GM12878 (cell line): Measurements from ENCODE around the gene KLHL35. TPM values are rescaled to one million over a fixed set of nuclear protein-coding genes. Genes with fewer than 3 reads are reported as not detected.
A peak's percentile ranks its signal among the peaks of the same experiment; 100 is the strongest.

Experiments
- ATAC-seq: fragments of 200-7000 bp; cut with Tn5 transposase; 3 replicates; pipeline ENCODE4 v1.9.1; 2020; ENCODE audit warnings: mild to moderate bottlenecking, moderate library complexity
- BruUV-seq: library from RNA; stranded (reverse); fragments of 400-500 nt; replicated peaks from 2 replicates; lab custom pipeline; 2021; lab: Mats Ljungman, UMichigan
- CTCF ChIA-PET: fragments of 300-600 bp; sonication (Branson Sonifier 250); formaldehyde crosslinking; extraction: SDS; loops from one replicate; lab custom pipeline; 2021; ENCODE audit warnings: inconsistent platforms; lab: Yijun Ruan, JAX
- POLR2A ChIA-PET: fragments of 350-600 bp; formaldehyde crosslinking; extraction: SDS; loops from one replicate; lab custom pipeline; 2021; ENCODE audit warnings: inconsistent platforms; lab: Charles Lee
- RAD21 ChIA-PET: fragments of 300-600 bp; sonication (Branson Sonifier 250); formaldehyde crosslinking; loops from one replicate; lab custom pipeline; 2023; ENCODE audit warnings: antibody characterized with exemption; ENCODE audit not compliant: unreplicated experiment; lab: Charles Lee
- SMC1A ChIA-PET: fragments of 300-600 bp; sonication (Branson Sonifier 250); formaldehyde crosslinking; loops from one replicate; lab custom pipeline; 2023; ENCODE audit not compliant: unreplicated experiment, uncharacterized antibody; lab: Charles Lee
- DNase-seq: peaks from one replicate; pipeline ENCODE4 v3.0.0-alpha.2; 2011; ENCODE audit warnings: low read depth, low spot score
- FAIRE-seq: peaks from 3 replicates; lab custom pipeline; 2011; peaks lifted over from hg19 to GRCh38; lab: Jason Lieb, UNC
- H2AFZ ChIP-seq: 2 replicates; pipeline ENCODE4 v1.6.0; 2011; ENCODE audit warnings: low read depth, low read length, control low read depth; ENCODE audit not compliant: control insufficient read depth
- H3K27ac ChIP-seq: 2 replicates; pipeline ENCODE4 v1.5.1; 2011; ENCODE audit warnings: control low read depth; ENCODE audit not compliant: control insufficient read depth, insufficient read depth
- H3K27me3 ChIP-seq, 2 experiments: replicated peaks in 1 of 2; 2 replicates each; pipeline versions ENCODE4 v1.6.0 to v1.6.1; 2011; ENCODE audit warnings: low read length in 1 of 2; ENCODE audit not compliant: control insufficient read depth in 2 of 2, insufficient read depth in 2 of 2
- H3K36me3 ChIP-seq, 2 experiments: 2 replicates each; pipeline ENCODE4 v1.5.1; 2011; ENCODE audit warnings: low read length in 1 of 2; ENCODE audit not compliant: control insufficient read depth in 2 of 2, insufficient read depth in 2 of 2
- H3K4me1 ChIP-seq: 2 replicates; pipeline ENCODE4 v1.6.1; 2011; ENCODE audit warnings: mild to moderate bottlenecking, low read length, moderate library complexity, mixed read lengths; ENCODE audit not compliant: control insufficient read depth, insufficient read depth
- H3K4me2 ChIP-seq: 2 replicates; pipeline ENCODE4 v1.6.0; 2011; ENCODE audit warnings: control low read depth; ENCODE audit not compliant: control insufficient read depth, insufficient read depth
- H3K4me3 ChIP-seq: fragments of 200-600 bp; sonication (generic); 2 replicates; pipeline ENCODE4 v1.5.1; 2016
- H3K79me2 ChIP-seq: 2 replicates; pipeline ENCODE4 v1.6.0; 2011; ENCODE audit warnings: low read length; ENCODE audit not compliant: control insufficient read depth, insufficient read depth
- H3K9ac ChIP-seq: 2 replicates; pipeline ENCODE4 v1.8.0; 2011; ENCODE audit warnings: low read length, control low read depth, mixed read lengths; ENCODE audit not compliant: control insufficient read depth, insufficient read depth
- H3K9me3 ChIP-seq: replicated peaks from 3 replicates; pipeline ENCODE4 v1.5.1; 2011; ENCODE audit warnings: mild to moderate bottlenecking, low read length; ENCODE audit not compliant: control insufficient read depth, insufficient read depth
- H4K20me1 ChIP-seq: 2 replicates; pipeline ENCODE4 v1.6.0; 2011; ENCODE audit not compliant: control insufficient read depth, insufficient read depth
- WGBS: methylation state at CpG from one replicate; pipeline ENCODE4 v1.1.6; 2016; ENCODE audit warnings: low lambda C conversion rate; ENCODE audit not compliant: insufficient replicate concordance, insufficient coverage; ENCODE audit errors: missing lambda C conversion rate; 5-methylcytosine and 5-hydroxymethylcytosine counted together
- in situ Hi-C: fragments of 300-500 bp; cut with MboI; formaldehyde crosslinking; loops from 9 replicates; pipeline ENCODE4 v1.14.3; 2018; ENCODE audit warnings: mixed read lengths
- intact Hi-C: fragments of 100-400 bp; cut with micrococcal nuclease; formaldehyde crosslinking; loops from one replicate; pipeline ENCODE4 v1.14.2; 2022; ENCODE audit not compliant: unreplicated experiment
- polyA plus RNA-seq, 11 experiments: library from polyadenylated mRNA; depleted of rRNA in 4 of 11; unstranded in 6 of 11; stranded (reverse) in 5 of 11; fragments of >200 nt; fragmentation: Nextera tagmentation in 4 of 11; fragmentation: Illumina TruSeq in 1 of 11; extraction: Ambion mirVana in 4 of 11; extraction: Trizol in 1 of 11; gene quantifications; 1 replicate in 1 of 11; 2 replicates in 10 of 11; pipeline versions ENCODE4 v1.2.1 to v1.2.3, GENCODE V29; 2011 to 2016; ENCODE audit warnings: inconsistent platforms in 2 of 11, missing spikeins in 2 of 11, low read depth in 1 of 11
- total RNA-seq, 4 experiments: library from RNA; depleted of rRNA in 3 of 4; stranded (reverse); fragments of >200 nt in 3 of 4; fragmentation: Illumina TruSeq in 1 of 4; extraction: Trizol in 1 of 4; gene quantifications; 2 replicates each; pipeline versions ENCODE4 v1.2.1 to v1.2.3, GENCODE V29; 2013 to 2021
- TF ChIP-seq, protein P1 (sequence below): fragments of 450-650 bp; IDR thresholded peaks from 2 replicates; pipeline ENCODE4 v1.6.1; 2016; ENCODE audit warnings: mild to moderate bottlenecking, moderate library complexity, borderline replicate concordance
- TF ChIP-seq, protein P2 (sequence below), 3 experiments: IDR thresholded peaks in 2 of 3; conservative IDR thresholded peaks in 1 of 3; 2 replicates each; pipeline ENCODE4 v1.5.1; 2011; ENCODE audit warnings: low read depth in 3 of 3, low read length in 3 of 3, mild to moderate bottlenecking in 3 of 3, control low read depth in 2 of 3, moderate library complexity in 2 of 3, inconsistent platforms in 1 of 3, mixed read lengths in 1 of 3; ENCODE audit not compliant: control insufficient read depth in 2 of 3, insufficient read depth in 1 of 3; ENCODE audit errors: extremely low read depth in 1 of 3

Gene KLHL35
- total and polyA plus RNA-seq, 10 of the 15 experiments (the other 5 are each of a cell fraction or from before 2014, with no cell fraction given), result 0.04 to 0.34 (median 0.13) TPM; not detected in 1

DNA sequence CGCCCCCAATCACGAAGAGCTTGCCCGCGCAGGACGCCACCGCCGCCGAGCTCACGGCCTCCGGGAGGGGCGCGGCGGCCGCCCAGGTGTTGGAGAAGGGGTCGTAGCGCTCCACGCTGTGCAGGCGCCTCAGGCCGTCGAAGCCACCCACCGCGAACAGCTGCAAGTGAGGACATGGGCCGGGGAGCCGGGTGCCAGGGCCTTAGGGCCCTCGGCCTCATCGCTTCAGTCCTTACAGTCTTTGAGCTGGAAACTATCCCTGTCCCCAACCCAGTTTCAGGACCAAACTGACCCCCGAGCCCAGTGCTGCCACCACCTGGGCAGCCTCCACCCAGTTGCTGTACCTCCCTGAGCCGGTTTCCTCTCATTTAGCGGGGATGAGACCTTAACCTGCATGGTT is 7.6 kb downstream of the KLHL35 start:
- ChIA-PET POLR2A (interaction anchor here (0.6 kb wide), 1 partner anchor 43 kb away, joined by 3 read pairs; no protein-coding TSS in a partner anchor), CTCF (interaction anchor here (0.7 to 2.0 kb wide), 5 partner anchors 10 to 38 kb away, joined by 3 to 6 read pairs (median 5); no protein-coding TSS in a partner anchor), RAD21 (no interaction called here), SMC1A (interaction anchor here (1.0 kb wide), 1 partner anchor 108 kb away, joined by 4 read pairs; no protein-coding TSS in a partner anchor)
- DNase-seq (no peak), ATAC-seq (no peak), FAIRE-seq (no peak)
- Histone ChIP-seq H3K9me3 (peaks cover 2% of the 10 kb centered on the region; the same call in 1 of the 3 replicates), H3K9ac (no peak overlapping the region), H3K79me2 (no peaks in the 10 kb centered on the region), H3K27me3 (peaks cover under 1 to 2% of the 10 kb centered on the region in 2 experiments), H3K4me3 (no peak overlapping the region), H4K20me1 (no peaks in the 10 kb centered on the region), H3K36me3 (peaks cover 2 to 3% of the 10 kb centered on the region in 2 experiments; a peak in 2 of 4 replicates), H3K4me1 (no peaks in the 10 kb centered on the region), H2AFZ (no peak overlapping the region), H3K4me2 (no peak overlapping the region), H3K27ac (no peak overlapping the region)
- TF ChIP-seq, protein P1, sequence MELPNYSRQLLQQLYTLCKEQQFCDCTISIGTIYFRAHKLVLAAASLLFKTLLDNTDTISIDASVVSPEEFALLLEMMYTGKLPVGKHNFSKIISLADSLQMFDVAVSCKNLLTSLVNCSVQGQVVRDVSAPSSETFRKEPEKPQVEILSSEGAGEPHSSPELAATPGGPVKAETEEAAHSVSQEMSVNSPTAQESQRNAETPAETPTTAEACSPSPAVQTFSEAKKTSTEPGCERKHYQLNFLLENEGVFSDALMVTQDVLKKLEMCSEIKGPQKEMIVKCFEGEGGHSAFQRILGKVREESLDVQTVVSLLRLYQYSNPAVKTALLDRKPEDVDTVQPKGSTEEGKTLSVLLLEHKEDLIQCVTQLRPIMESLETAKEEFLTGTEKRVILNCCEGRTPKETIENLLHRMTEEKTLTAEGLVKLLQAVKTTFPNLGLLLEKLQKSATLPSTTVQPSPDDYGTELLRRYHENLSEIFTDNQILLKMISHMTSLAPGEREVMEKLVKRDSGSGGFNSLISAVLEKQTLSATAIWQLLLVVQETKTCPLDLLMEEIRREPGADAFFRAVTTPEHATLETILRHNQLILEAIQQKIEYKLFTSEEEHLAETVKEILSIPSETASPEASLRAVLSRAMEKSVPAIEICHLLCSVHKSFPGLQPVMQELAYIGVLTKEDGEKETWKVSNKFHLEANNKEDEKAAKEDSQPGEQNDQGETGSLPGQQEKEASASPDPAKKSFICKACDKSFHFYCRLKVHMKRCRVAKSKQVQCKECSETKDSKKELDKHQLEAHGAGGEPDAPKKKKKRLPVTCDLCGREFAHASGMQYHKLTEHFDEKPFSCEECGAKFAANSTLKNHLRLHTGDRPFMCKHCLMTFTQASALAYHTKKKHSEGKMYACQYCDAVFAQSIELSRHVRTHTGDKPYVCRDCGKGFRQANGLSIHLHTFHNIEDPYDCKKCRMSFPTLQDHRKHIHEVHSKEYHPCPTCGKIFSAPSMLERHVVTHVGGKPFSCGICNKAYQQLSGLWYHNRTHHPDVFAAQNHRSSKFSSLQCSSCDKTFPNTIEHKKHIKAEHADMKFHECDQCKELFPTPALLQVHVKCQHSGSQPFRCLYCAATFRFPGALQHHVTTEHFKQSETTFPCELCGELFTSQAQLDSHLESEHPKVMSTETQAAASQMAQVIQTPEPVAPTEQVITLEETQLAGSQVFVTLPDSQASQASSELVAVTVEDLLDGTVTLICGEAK, result no peak
- TF ChIP-seq, protein P2, sequence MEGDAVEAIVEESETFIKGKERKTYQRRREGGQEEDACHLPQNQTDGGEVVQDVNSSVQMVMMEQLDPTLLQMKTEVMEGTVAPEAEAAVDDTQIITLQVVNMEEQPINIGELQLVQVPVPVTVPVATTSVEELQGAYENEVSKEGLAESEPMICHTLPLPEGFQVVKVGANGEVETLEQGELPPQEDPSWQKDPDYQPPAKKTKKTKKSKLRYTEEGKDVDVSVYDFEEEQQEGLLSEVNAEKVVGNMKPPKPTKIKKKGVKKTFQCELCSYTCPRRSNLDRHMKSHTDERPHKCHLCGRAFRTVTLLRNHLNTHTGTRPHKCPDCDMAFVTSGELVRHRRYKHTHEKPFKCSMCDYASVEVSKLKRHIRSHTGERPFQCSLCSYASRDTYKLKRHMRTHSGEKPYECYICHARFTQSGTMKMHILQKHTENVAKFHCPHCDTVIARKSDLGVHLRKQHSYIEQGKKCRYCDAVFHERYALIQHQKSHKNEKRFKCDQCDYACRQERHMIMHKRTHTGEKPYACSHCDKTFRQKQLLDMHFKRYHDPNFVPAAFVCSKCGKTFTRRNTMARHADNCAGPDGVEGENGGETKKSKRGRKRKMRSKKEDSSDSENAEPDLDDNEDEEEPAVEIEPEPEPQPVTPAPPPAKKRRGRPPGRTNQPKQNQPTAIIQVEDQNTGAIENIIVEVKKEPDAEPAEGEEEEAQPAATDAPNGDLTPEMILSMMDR (IDR thresholded peaks at IDR 0.05 in 2 of 3, conservative IDR thresholded peaks at IDR 0.05 in 1 of 3; ENCODE audit: control insufficient read depth in 2 of 3, extremely low read depth in 1 of 3, insufficient read depth in 1 of 3, low read depth in 3 of 3, low read length in 3 of 3), result 0 out of 6 replicates have a peak, but pooled peaks of 1 of the 3 experiments have one; percentile 8
- BruUV-seq, result no TSS peak
- in situ Hi-C loops (no loop called here), intact Hi-C loops (no loop called here)
- 85% methylated on average over 29 of the region's 29 CpGs for WGBS
